Left lobe of liver (tissue), 2 donors: ENCODE results near the gene MICAL2. TPM values are rescaled to one million over a fixed set of nuclear protein-coding genes. Genes with fewer than 3 reads are reported as not detected.
A peak's percentile ranks its signal among the peaks of the same experiment; 100 is the strongest.

ENCODE experiments used
- ATAC-seq: fragments of 200-7000 bp; cut with Tn5 transposase; one replicate; pipeline ENCODE4 v1.9.1; 2020; ENCODE audit warnings: mild to moderate bottlenecking, moderate library complexity
- DNase-seq: peaks from one replicate; pipeline ENCODE4 v3.0.0-alpha.2; 2020; ENCODE audit warnings: low spot score
- total RNA-seq: library from RNA; stranded (reverse); gene quantifications from one replicate; pipeline ENCODE4 v1.2.1, GENCODE V29; 2021
- donor health status: DM: no; HTN: no; CAD: no; lungs with moderate emphysema.
- donor health status: DM: no; HTN: yes; CAD: no.

MICAL2 gene
- total RNA-seq, 1 donor from 2014 or later = 47.8 TPM

GRCh38 chr11:12239804-12240371 is 129.5 kb downstream of the MICAL2 start:
- ATAC-seq (peak; percentile 61), DNase-seq (peak; percentile 77)

GRCh38 chr11:12240677-12241076 is 130.3 kb downstream of the MICAL2 start:
- ATAC-seq (peak; percentile 15), DNase-seq (no peak)

GRCh38 chr11:12241401-12241800 is 131.0 kb downstream of the MICAL2 start:
- ATAC-seq (peak; percentile 86), DNase-seq (peak; percentile 90)

GRCh38 chr11:12241971-12242672 is 131.7 kb downstream of the MICAL2 start:
- no peak for DNase-seq
- ATAC-seq = no peak

- no peak for DNase-seq
- no peak for ATAC-seq
Observed at GRCh38 chr11:12242966-12243365, 132.6 kb downstream of the MICAL2 start.

- no peak for DNase-seq
- no peak for ATAC-seq
Observed at GRCh38 chr11:12243486-12243885, 133.1 kb downstream of the MICAL2 start.

GRCh38 chr11:12243911-12244550 is 133.6 kb downstream of the MICAL2 start:
- DNase-seq (no peak), ATAC-seq (no peak)

GRCh38 chr11:12245091-12245490 is 134.7 kb downstream of the MICAL2 start:
- no peak for ATAC-seq
- DNase-seq = no peak

- no peak for DNase-seq
- no peak for ATAC-seq
Observed at GRCh38 chr11:12245549-12246016, 135.2 kb downstream of the MICAL2 start.

GRCh38 chr11:12246147-12246546 is 135.8 kb downstream of the MICAL2 start:
- DNase-seq = no peak
- ATAC-seq = no peak

GRCh38 chr11:12246989-12247388 is 136.6 kb downstream of the MICAL2 start:
- no peak for DNase-seq
- ATAC-seq = no peak

- ATAC-seq = no peak
Observed at GRCh38 chr11:12247543-12248254, 137.3 kb downstream of the MICAL2 start.

GRCh38 chr11:12248330-12248729 is 137.9 kb downstream of the MICAL2 start:
- peak; percentile 82 for ATAC-seq

More at GRCh38 chr11:12247543-12248254, 137.3 kb downstream of the MICAL2 start:
- no peak for DNase-seq

GRCh38 chr11:12249590-12250260 is 139.3 kb downstream of the MICAL2 start:
- no peak for DNase-seq
- ATAC-seq = no peak

More at GRCh38 chr11:12248330-12248729, 137.9 kb downstream of the MICAL2 start:
- DNase-seq = peak; percentile 85

GRCh38 chr11:12251666-12252560 is 141.5 kb downstream of the MICAL2 start:
- ATAC-seq (no peak), DNase-seq (no peak)

- DNase-seq (peak; percentile 86), ATAC-seq (peak; percentile 90)
Observed at GRCh38 chr11:12253843-12254281, 143.5 kb downstream of the MICAL2 start.

GRCh38 chr11:12258451-12258850 is 148.1 kb downstream of the MICAL2 start:
- DNase-seq = no peak

GRCh38 chr11:12259956-12260355 is 149.6 kb downstream of the MICAL2 start:
- DNase-seq (no peak), ATAC-seq (no peak)

More at GRCh38 chr11:12258451-12258850, 148.1 kb downstream of the MICAL2 start:
- ATAC-seq = no peak

GRCh38 chr11:12260731-12261521 is 150.5 kb downstream of the MICAL2 start:
- ATAC-seq (no peak), DNase-seq (no peak)
